SHP77 treated with DMSO at 0.1 percent for 48 hours (cell line): ENCODE data around the gene FAM210A.
"Not testable (repeated sequence)": the region's sequence is repeated elsewhere in the genome, so short reads cannot be mapped to it uniquely, and the experiment has no call there.

Experiments used
- DNase-seq: peaks from one replicate; lab custom pipeline; 2025; lab: John Stamatoyannopoulos, UW

The FAM210A gene

GRCh38 chr18:13700153-13700552 is 26.2 kb downstream of the FAM210A start:
- DNase-seq, result no peak

DNA sequence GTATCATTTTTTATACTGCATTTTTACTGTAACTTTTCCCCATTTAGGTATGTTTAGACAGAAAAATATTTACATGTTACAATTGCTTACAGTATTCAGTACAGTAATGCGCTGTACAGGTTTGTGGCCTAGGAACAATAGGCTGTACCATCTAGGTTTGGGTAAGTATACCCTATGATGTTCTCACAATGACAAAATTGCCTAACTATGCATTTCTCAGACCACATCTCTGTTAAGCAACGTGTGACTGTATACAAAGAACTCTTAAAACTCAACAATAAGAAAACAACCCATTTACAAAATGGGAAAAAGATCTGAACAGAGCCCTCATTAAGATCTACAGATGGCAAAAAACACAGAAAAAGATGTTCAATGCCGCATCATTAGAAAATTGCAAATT is 29.4 kb downstream of the FAM210A start:
- DNase-seq, result no peak

DNA sequence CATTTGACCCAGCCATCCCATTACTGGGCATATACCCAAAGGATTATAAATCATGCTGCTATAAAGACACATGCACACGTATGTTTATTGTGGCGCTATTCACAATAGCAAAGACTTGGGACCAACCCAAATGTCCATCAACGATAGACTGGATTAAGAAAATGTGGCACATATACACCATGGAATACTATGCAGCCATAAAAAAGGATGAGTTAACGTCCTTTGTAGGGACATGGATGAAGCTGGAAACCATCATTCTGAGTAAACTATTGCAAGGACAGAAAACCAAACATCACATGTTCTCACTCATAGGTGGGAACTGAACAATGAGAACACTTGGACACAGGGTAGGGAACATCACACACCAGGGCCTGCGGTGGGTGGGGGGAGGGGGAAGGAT is 31.0 kb downstream of the FAM210A start:
- not testable (repeated sequence) for DNase-seq

DNA sequence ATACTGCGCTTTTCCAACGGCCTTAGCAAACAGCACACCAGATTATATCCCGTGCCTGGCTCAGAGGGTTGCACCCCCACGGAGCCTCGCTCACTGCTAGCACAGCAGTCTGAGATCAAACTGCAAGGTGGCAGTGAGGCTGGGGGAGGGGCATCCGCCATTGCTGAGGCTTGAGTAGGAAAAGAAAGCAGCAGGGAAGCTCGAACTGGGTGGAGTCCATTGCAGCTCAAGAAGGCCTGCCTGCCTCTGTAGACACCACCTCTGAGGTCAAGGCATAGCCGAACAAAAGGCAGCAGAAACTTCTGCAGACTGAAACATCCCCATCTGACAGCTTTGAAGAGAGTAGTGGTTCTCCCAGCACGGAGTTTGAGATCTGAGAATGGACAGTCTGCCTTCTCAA is 36.3 kb downstream of the FAM210A start:
- not testable (repeated sequence) for DNase-seq

DNA sequence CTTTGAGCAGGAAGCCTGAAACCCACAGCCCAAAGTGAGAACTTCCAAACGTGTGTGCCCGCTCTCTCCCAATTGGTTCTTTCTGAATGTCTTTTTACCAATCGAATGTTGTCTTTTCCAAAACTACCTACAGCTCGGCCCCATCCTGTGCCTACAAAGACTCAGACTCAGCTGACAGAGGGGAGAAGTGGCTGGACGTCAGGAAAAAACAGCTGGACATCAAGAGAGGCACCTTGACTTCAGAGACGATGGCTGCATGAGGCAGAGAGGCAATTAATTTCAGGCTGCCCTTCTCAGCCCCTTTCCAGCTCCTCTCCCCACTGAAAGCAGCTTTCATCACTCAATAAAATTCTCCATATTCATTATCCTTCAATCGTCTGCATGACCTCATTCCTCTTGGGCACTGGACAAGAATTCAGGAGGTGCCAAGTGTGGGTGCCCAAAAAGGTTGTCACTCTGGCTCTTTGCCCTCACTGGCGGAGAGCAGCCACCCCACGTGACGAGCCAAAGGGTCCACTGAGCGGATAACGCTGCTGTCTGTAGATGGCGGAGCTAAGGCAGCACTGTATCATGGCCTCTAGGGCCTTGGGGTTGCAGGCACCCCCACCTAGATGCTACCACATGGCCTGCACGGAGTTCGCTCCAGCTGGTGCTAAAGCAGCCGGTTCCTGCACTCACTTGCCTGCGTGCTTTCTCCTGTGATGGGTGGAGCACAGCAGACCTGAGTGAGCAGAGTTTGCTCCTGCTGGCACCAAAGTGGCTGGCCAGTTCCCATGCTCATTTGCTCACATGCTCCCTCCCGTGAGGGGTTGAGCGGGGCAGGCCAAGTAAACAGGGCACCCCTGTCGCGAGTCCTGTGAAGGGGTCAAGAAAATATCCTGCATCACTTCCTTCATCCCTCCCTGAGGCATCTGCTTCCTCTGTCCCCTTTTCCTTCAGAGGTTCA is 37.9 kb downstream of the FAM210A start:
- no peak for DNase-seq

GRCh38 chr18:13684546-13684945 is 41.8 kb downstream of the FAM210A start:
- no peak for DNase-seq

DNA sequence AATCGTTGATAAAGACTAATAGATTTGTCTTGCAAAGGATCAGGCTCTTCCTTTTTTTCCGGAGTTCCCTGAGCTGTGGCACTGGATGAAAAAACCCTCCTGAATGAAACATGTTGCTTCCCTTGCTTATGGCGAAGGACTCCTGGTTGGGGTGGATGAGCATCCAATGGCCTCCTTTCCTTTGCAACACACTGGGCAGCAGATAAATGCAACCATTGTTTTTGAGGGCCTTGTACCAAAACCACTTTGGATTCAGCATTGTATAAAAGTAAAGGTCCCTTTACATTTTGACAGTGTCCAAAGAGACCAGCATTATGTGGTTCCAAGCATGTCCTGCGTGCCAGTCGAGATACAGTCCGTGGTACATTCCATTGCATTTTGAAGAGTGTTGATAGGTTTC is 44.7 kb downstream of the FAM210A start:
- no peak for DNase-seq

- DNase-seq, result no peak
Measured at GRCh38 chr18:13680612-13681011, 45.7 kb downstream of the FAM210A start.

- DNase-seq, result not testable (repeated sequence)
Measured at GRCh38 chr18:13677350-13677749, 49.0 kb downstream of the FAM210A start.

DNA sequence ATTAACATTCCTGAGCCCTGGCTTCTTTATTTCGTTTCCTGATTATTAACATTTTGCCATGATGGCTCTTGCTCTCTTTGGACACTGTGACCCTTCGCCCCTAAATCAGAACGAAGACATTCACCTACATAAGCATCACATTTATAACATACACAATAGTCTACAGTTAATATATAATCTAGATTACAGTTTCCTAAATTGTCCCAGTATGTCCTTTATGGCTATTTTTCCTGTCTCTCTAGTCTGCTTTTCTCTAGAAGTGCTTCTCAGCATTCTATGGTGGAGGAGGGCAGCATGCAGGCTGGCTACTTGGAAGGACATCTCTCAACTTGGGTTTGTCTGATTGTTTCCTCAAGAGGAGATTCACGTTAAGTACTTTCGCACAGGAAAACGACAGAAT is 49.9 kb downstream of the FAM210A start:
- no peak for DNase-seq

DNA sequence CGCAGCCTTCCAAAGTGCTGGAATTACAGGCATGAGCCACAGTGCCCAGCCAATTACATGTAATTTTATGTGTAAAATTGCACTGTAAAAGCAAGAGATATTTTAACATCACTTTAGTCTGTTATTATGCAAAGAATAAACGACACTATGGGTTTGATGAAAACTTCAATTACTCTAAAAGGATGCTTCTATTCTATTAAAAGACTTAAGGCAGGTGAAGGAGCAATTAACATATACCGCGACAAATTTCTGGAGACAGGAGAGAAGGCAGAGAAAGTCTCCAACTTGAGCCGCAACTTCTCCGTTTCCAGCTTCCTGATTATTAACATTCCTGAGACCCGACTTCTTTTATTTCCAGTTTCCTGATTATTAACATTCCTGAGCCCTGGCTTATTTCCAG is 53.7 kb downstream of the FAM210A start:
- DNase-seq, result no peak

GRCh38 chr18:13661779-13662256 is 64.5 kb downstream of the FAM210A start:
- no peak for DNase-seq

GRCh38 chr18:13661051-13661778 is 65.1 kb downstream of the FAM210A start:
- DNase-seq, result no peak

- no peak for DNase-seq
Measured at GRCh38 chr18:13660510-13660909, 65.8 kb downstream of the FAM210A start.

- DNase-seq, result no peak
Measured at GRCh38 chr18:13658436-13659204, 67.7 kb downstream of the FAM210A start.

DNA sequence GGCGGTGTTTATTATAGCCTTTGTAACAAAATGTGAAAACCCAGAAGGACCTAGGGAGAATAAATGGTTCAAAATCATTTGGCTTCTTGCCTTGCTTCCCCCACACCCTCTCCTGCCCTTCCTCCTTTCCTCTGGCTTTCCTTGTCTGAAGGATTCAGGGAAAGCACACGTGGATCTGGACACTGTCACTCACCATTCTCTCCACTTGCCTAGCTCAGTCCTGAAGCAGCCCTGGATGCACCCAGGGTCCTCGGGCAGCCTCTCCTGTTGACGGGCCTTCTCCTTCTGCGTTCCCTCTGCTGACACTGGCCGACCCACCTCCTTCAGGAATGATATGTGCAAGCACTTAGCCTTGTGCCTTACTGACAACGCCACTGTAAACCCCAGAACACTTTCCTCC is 68.4 kb downstream of the FAM210A start:
- no peak for DNase-seq

DNA sequence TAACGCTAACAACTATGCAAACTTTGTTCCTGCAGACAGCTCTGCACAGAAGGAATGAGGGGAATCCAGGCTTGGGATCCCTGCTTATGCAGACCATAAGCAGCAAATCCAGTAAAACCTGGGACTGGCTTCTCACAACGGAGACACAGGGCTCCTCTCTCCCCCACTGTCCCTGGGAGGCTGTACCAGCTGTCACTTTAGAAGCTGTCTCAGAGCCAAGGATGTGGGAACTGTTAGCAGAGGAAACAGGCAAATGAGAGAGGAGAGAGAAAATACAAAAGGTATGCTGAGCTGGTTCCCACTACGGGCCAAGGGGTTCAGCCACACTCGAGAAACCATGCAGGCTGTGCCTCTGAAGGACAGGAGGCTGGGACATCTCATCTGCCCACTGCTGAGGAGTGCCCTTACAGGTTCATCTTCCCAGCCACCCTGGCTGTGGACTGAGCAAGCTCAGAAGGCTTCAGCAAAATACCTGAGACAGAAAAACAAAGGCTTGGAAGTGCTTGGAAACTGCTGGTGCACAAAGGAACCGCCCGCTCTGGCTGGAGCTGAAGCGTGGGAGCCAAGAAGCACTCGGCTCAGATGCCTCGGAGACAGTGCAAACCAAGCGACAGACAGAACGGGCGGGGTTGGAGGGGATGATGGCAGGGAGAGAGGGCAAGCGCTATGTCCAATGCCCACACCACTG is 72.5 kb downstream of the FAM210A start:
- DNase-seq, result no peak

GRCh38 chr18:13649397-13650390 is 76.7 kb downstream of the FAM210A start:
- DNase-seq, result no peak

GRCh38 chr18:13647761-13648160 is 78.6 kb downstream of the FAM210A start:
- no peak for DNase-seq

DNA sequence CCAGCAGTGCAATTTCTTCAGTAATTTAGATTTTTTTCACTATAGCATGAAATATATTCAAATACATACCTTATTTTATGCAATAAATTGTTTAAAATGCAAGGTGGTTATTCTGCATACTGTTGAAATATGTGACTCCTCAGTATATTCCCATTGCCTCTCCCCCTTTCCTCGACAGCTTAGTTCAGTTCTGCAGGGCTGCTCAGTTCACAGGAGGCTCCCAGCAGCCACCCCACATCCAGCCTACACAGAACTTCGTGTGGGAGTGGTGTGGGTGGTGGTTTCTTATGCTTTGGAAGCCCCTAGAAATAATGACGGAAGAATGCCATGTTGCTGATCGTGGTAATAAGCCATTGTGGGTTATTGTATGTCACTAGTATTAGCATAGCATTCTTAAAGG is 79.7 kb downstream of the FAM210A start:
- DNase-seq, result no peak
